Mesendoderm (in vitro differentiated cells): ENCODE measurements around the gene RNU1-3.
"Not testable (repeated sequence)": the region's sequence is repeated elsewhere in the genome, so short reads cannot be mapped to it uniquely, and the experiment has no call there.

Source experiments
- DNase-seq: peaks from one replicate; pipeline ENCODE4 v3.0.0; 2013
- H2AK5ac ChIP-seq: 2 replicates; pipeline ENCODE4 v1.6.1; 2013; ENCODE audit warnings: low read length, inconsistent platforms
- H2BK120ac ChIP-seq: 2 replicates; pipeline ENCODE4 v1.6.1; 2013; ENCODE audit warnings: low read depth, mild to moderate bottlenecking, low read length, moderate library complexity, mixed read lengths
- H2BK15ac ChIP-seq: replicated peaks from 2 replicates; pipeline ENCODE4 v1.6.1; 2013; ENCODE audit warnings: low read depth, mild to moderate bottlenecking, moderate library complexity
- H2BK5ac ChIP-seq: 2 replicates; pipeline ENCODE4 v1.6.1; 2013; ENCODE audit warnings: low read length, inconsistent platforms
- H3K18ac ChIP-seq: 2 replicates; pipeline ENCODE4 v1.6.1; 2013; ENCODE audit warnings: mild to moderate bottlenecking, low read length, mixed read lengths
- H3K23ac ChIP-seq: one replicate; pipeline ENCODE4 v1.6.1; 2013; ENCODE audit warnings: low read length
- H3K27ac ChIP-seq: 2 replicates; pipeline ENCODE4 v1.5.1; 2013; ENCODE audit warnings: low read depth, mild to moderate bottlenecking, inconsistent platforms, low read length, moderate library complexity
- H3K27me3 ChIP-seq: 2 replicates; pipeline ENCODE4 v1.6.1; 2013; ENCODE audit warnings: low read length, control low read depth, mild to moderate bottlenecking, inconsistent platforms; ENCODE audit not compliant: insufficient read depth, poor library complexity
- H3K36me3 ChIP-seq: 2 replicates; pipeline ENCODE4 v1.6.1; 2013; ENCODE audit warnings: low read length, inconsistent platforms; ENCODE audit not compliant: control insufficient read depth, insufficient read depth
- H3K4ac ChIP-seq: one replicate; pipeline ENCODE4 v1.6.1; 2013; ENCODE audit warnings: low read depth, mild to moderate bottlenecking, low read length, moderate library complexity
- H3K4me1 ChIP-seq: 2 replicates; pipeline ENCODE4 v1.6.1; 2013; ENCODE audit warnings: low read depth, low read length, inconsistent platforms; ENCODE audit not compliant: control insufficient read depth
- H3K4me2 ChIP-seq: 2 replicates; pipeline ENCODE4 v1.6.1; 2013; ENCODE audit warnings: low read length
- H3K4me3 ChIP-seq: 2 replicates; pipeline ENCODE4 v1.5.1; 2013; ENCODE audit warnings: mild to moderate bottlenecking, low read length
- H3K56ac ChIP-seq: one replicate; pipeline ENCODE4 v1.6.1; 2013; ENCODE audit warnings: low read length
- H3K79me1 ChIP-seq: 2 replicates; pipeline ENCODE4 v1.6.1; 2013; ENCODE audit warnings: low read length, inconsistent platforms
- H3K79me2 ChIP-seq: 2 replicates; pipeline ENCODE4 v1.6.1; 2013; ENCODE audit warnings: mild to moderate bottlenecking, low read length; ENCODE audit not compliant: control insufficient read depth, insufficient read depth
- H3K9ac ChIP-seq: 2 replicates; pipeline ENCODE4 v1.6.1; 2013; ENCODE audit warnings: low read length, inconsistent platforms
- H4K5ac ChIP-seq: one replicate; pipeline ENCODE4 v1.6.1; 2013; ENCODE audit warnings: low read length
- H4K8ac ChIP-seq: one replicate; pipeline ENCODE4 v1.6.1; 2013; ENCODE audit warnings: low read depth, mild to moderate bottlenecking, control low read depth, low read length, moderate library complexity
- WGBS: extraction: QIAGEN DNeasy Blood & Tissue Kit; methylation state at CpG from one replicate; pipeline ENCODE4 v1.1.7; 2013; ENCODE audit warnings: low lambda C conversion rate, missing lambda C conversion rate; ENCODE audit not compliant: insufficient coverage; ENCODE audit errors: extremely low coverage; 5-methylcytosine and 5-hydroxymethylcytosine counted together

Gene RNU1-3

GRCh38 chr1:16710618-16711017 is 43.9 kb upstream of the RNU1-3 start:
- H2BK5ac ChIP-seq, H3K27ac ChIP-seq, H3K4me2 ChIP-seq, H3K4me1 ChIP-seq, H3K27me3 ChIP-seq, H4K5ac ChIP-seq, H4K8ac ChIP-seq, H3K23ac ChIP-seq, H2AK5ac ChIP-seq, H3K4ac ChIP-seq, H3K79me1 ChIP-seq, H3K36me3 ChIP-seq, H3K18ac ChIP-seq, H3K79me2 ChIP-seq, H3K56ac ChIP-seq, H2BK15ac ChIP-seq, H2BK120ac ChIP-seq, H3K4me3 ChIP-seq, H3K9ac ChIP-seq, DNase-seq: not testable (repeated sequence)
- WGBS: no CpG with 5 or more reads among the region's 13 CpGs

DNA sequence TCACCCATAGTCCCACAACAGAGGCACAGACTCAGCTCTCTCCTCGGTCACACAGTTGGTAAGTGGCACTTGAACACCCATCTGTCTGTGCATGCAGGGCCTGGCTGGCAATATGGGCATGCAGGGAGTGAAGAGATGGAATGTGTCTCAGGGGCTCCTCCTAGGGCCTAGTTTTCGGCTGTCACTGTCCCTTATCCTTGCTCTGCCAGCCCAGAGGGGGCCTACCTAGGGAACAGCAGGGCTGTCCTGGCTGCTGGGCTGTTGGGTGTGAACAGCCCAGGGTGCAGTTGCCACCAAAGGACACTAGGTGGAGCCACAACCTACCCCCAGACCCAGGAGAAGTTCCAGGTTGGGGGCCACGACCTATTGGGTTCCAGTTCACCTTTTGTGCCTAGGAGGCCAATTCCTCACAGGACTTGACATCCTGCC is 42.9 kb upstream of the RNU1-3 start:
- not testable (repeated sequence) for H2BK15ac ChIP-seq, H2AK5ac ChIP-seq, H3K79me2 ChIP-seq, H3K4me2 ChIP-seq, H2BK5ac ChIP-seq, H3K79me1 ChIP-seq, H2BK120ac ChIP-seq, H3K27me3 ChIP-seq, H3K23ac ChIP-seq, H3K36me3 ChIP-seq, H4K5ac ChIP-seq, H3K4me1 ChIP-seq, H3K27ac ChIP-seq, H3K56ac ChIP-seq, H3K4me3 ChIP-seq, H3K18ac ChIP-seq, H3K9ac ChIP-seq, H3K4ac ChIP-seq, H4K8ac ChIP-seq
- peak; percentile 73 for DNase-seq
- no CpG with 5 or more reads among the region's 3 CpGs for WGBS

GRCh38 chr1:16708704-16709103 is 42.0 kb upstream of the RNU1-3 start:
- WGBS: no CpG with 5 or more reads among the region's 6 CpGs
- H3K4me1 ChIP-seq, H3K4me2 ChIP-seq, H4K5ac ChIP-seq, H3K27me3 ChIP-seq, H2BK120ac ChIP-seq, H3K4ac ChIP-seq, H3K18ac ChIP-seq, H3K23ac ChIP-seq, H3K9ac ChIP-seq, DNase-seq, H3K27ac ChIP-seq, H3K79me2 ChIP-seq, H2AK5ac ChIP-seq, H3K56ac ChIP-seq, H3K79me1 ChIP-seq, H3K36me3 ChIP-seq, H2BK5ac ChIP-seq, H4K8ac ChIP-seq, H2BK15ac ChIP-seq, H3K4me3 ChIP-seq: not testable (repeated sequence)

DNA sequence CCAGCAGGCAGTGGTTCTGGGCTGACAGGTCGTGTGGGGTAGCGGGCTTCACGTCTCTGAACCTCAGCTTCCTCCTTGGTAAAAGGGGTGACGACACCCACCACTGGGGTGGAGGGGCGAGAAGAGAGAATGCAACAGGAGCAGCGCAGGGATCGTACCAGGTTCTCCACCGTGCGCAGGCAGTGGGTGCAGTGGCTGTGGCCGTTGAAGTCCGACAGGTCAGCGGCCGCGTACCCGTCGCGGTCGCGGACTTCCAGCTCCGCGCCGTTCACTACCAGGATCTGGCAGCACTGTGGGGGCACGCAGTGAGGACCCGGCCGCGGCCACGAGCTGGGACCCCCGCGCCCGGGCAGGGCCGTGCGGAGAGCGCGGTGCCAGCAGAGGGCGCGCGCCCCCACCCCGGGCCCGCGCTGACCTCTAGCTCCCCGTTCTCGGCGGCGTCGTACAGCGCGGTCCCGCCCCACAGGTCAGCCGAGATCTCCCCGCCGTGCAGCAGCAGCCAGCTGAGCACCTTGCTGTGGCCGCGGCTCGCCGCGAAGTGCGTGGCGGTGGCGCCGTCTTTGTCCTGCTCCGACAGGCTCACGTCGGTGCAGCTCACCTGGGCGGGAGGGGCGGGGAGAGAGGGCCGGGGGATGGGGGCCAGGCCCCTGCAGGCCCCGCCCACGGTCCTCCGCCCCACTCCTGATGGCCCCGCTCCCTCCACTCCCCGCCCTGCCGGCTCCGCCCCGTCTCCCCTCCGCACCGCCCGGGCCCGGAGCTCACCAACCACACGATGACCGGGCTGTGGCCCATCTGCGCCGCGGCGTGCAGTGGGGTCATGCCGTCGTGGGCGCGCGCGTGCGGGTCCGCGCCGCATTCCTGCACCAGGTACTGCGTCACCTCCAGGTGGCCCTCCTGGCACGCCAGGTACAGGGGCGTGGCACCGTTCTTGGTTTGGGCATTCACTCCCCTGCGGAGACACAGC is 40.7 kb upstream of the RNU1-3 start:
- H2BK120ac ChIP-seq, H3K4ac ChIP-seq, H3K27me3 ChIP-seq, H3K79me1 ChIP-seq, H3K36me3 ChIP-seq, H3K18ac ChIP-seq, H3K4me2 ChIP-seq, H3K23ac ChIP-seq, H4K5ac ChIP-seq, H3K27ac ChIP-seq, H3K79me2 ChIP-seq, H4K8ac ChIP-seq, H2BK5ac ChIP-seq, DNase-seq, H3K4me1 ChIP-seq, H2AK5ac ChIP-seq, H2BK15ac ChIP-seq, H3K4me3 ChIP-seq: not testable (repeated sequence)
- peak overlapping the region; percentile 36 for H3K9ac ChIP-seq
- peak overlapping the region; percentile 73 for H3K56ac ChIP-seq
- no CpG with 5 or more reads among the region's 99 CpGs for WGBS

GRCh38 chr1:16706302-16706701 is 39.6 kb upstream of the RNU1-3 start:
- H3K18ac ChIP-seq, H3K56ac ChIP-seq, H3K4me3 ChIP-seq, H3K23ac ChIP-seq, H3K4me2 ChIP-seq, H2BK120ac ChIP-seq, H3K27me3 ChIP-seq, H2BK5ac ChIP-seq, H3K9ac ChIP-seq, H4K5ac ChIP-seq, H4K8ac ChIP-seq, H2AK5ac ChIP-seq, H3K36me3 ChIP-seq, H3K79me1 ChIP-seq, DNase-seq, H3K27ac ChIP-seq, H3K4ac ChIP-seq, H2BK15ac ChIP-seq, H3K4me1 ChIP-seq, H3K79me2 ChIP-seq: not testable (repeated sequence)
- no CpG with 5 or more reads among the region's 6 CpGs for WGBS
